Measurements from ENCODE around the gene JAK1.

DNA sequence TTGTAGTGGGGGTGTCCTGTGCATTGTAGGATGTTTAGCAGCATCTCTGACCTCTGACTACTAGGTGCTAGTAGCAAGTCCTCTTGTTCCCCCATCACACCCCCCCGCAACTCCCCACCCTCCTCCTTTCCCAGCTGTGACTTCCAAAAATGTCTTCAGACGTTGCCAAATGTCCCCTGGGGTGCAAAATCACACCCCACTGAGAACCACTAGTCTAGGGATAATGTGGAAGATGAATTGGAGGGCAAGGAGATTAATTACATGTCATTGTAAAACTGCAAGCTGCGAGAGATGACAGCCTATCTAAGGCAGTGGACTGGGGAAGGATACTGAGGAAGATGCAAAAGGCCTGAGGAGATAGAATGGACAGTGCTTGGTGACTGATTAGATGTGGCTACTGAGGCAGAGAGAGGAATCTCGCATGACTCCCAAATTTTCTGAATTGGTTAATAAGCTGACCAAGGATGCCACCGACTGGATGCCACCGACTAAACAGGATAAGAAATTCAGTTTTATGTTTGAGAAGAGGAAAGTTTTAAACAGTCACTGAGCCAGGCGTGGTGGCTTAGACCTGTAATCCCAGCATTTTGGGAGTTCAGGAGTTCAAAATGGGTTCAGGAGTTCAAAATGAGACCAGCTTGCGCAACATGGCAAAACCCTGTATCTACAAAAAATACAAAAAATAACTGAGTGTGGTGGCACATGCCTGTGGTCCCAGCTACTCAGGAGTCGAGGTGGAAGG is 3.1 kb upstream of the JAK1 start:
- TF ChIP-seq, protein P1, sequence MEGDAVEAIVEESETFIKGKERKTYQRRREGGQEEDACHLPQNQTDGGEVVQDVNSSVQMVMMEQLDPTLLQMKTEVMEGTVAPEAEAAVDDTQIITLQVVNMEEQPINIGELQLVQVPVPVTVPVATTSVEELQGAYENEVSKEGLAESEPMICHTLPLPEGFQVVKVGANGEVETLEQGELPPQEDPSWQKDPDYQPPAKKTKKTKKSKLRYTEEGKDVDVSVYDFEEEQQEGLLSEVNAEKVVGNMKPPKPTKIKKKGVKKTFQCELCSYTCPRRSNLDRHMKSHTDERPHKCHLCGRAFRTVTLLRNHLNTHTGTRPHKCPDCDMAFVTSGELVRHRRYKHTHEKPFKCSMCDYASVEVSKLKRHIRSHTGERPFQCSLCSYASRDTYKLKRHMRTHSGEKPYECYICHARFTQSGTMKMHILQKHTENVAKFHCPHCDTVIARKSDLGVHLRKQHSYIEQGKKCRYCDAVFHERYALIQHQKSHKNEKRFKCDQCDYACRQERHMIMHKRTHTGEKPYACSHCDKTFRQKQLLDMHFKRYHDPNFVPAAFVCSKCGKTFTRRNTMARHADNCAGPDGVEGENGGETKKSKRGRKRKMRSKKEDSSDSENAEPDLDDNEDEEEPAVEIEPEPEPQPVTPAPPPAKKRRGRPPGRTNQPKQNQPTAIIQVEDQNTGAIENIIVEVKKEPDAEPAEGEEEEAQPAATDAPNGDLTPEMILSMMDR (IDR thresholded peaks at IDR 0.05): no peak
- TF ChIP-seq POLR2A (IDR thresholded peaks at IDR 0.05) (no peak), POLR2AphosphoS5 (IDR thresholded peaks at IDR 0.05) (no peak)

Measured in breast epithelium (tissue), 3 donors.